Osteoblast (primary cell): ENCODE measurements around the gene EGR1. TPM values are rescaled to one million over a fixed set of nuclear protein-coding genes. Genes with fewer than 3 reads are reported as not detected.

Source experiments
- DNase-seq: peaks from one replicate; pipeline ENCODE4 v3.0.0; 2011; ENCODE audit warnings: low spot score, mixed read lengths; ENCODE audit not compliant: insufficient read length; ENCODE audit errors: missing footprints
- H2AFZ ChIP-seq: 2 replicates; pipeline ENCODE4 v1.6.0; 2011; ENCODE audit warnings: mild to moderate bottlenecking, low read length
- H3K27ac ChIP-seq: 2 replicates; pipeline ENCODE4 v1.5.1; 2011; ENCODE audit warnings: mild to moderate bottlenecking, low read depth, low read length, moderate library complexity
- H3K27me3 ChIP-seq: 2 replicates; pipeline ENCODE4 v1.6.0; 2012; ENCODE audit warnings: mild to moderate bottlenecking, control low read depth, inconsistent platforms, low read length, moderate library complexity; ENCODE audit not compliant: insufficient read depth
- H3K36me3 ChIP-seq: 2 replicates; pipeline ENCODE4 v1.5.1; 2011; ENCODE audit warnings: mild to moderate bottlenecking, low read length, control low read depth, moderate library complexity; ENCODE audit not compliant: insufficient read depth
- H3K4me1 ChIP-seq: 2 replicates; pipeline ENCODE4 v1.5.1; 2011; ENCODE audit warnings: mild to moderate bottlenecking, low read length, control low read depth, moderate library complexity; ENCODE audit not compliant: insufficient read depth
- H3K4me2 ChIP-seq: 2 replicates; pipeline ENCODE4 v1.6.0; 2011; ENCODE audit warnings: mild to moderate bottlenecking, low read length; ENCODE audit not compliant: insufficient read depth
- H3K4me3 ChIP-seq: fragments of 200-600 bp; sonication (generic); 3 replicates; pipeline ENCODE4 v1.5.1; 2012; ENCODE audit warnings: mild to moderate bottlenecking, low read length, inconsistent platforms; ENCODE audit not compliant: insufficient read depth
- H3K79me2 ChIP-seq: 2 replicates; pipeline ENCODE4 v1.6.0; 2012; ENCODE audit warnings: mild to moderate bottlenecking, low read length, control low read depth, inconsistent platforms; ENCODE audit not compliant: insufficient read depth
- H3K9me3 ChIP-seq: 2 replicates; pipeline ENCODE4 v1.5.1; 2011; ENCODE audit warnings: low read depth, low read length, control low read depth
- H4K20me1 ChIP-seq: 2 replicates; pipeline ENCODE4 v1.6.0; 2012; ENCODE audit warnings: mild to moderate bottlenecking, low read length, control low read depth; ENCODE audit not compliant: insufficient read depth
- CTCF ChIP-seq: IDR thresholded peaks from 2 replicates; pipeline ENCODE4 v1.5.1; 2011; ENCODE audit warnings: mild to moderate bottlenecking, low read depth, low read length, moderate library complexity; ENCODE audit errors: extremely low read depth
- total RNA-seq: library from RNA; depleted of rRNA; stranded (reverse); fragments of >200 nt; gene quantifications from 2 replicates; pipeline ENCODE4 v1.2.3, GENCODE V29; 2012

Gene EGR1
- total RNA-seq, 1 donor, result 2.2 TPM

- no peaks in the 10 kb centered on the region for H4K20me1 ChIP-seq
- no peak overlapping the region for H3K27ac ChIP-seq
- TF ChIP-seq CTCF, result no peak
- H3K4me3 ChIP-seq, result no peak overlapping the region
- H3K79me2 ChIP-seq, result no peaks in the 10 kb centered on the region
- no peaks in the 10 kb centered on the region for H3K27me3 ChIP-seq
- no peaks in the 10 kb centered on the region for H3K36me3 ChIP-seq
- H3K4me1 ChIP-seq, result no peaks in the 10 kb centered on the region
- no peak overlapping the region for H2AFZ ChIP-seq
- DNase-seq, result no peak
- H3K4me2 ChIP-seq, result no peak overlapping the region
- H3K9me3 ChIP-seq, result no peaks in the 10 kb centered on the region
These were observed 11.6 kb downstream of the EGR1 start for GRCh38 chr5:138476918-138477317.

GRCh38 chr5:138482638-138483037, 17.4 kb downstream of the EGR1 start:
- Histone ChIP-seq H3K9me3 (no peaks in the 10 kb centered on the region), H3K27ac (no peak overlapping the region), H4K20me1 (no peaks in the 10 kb centered on the region), H3K36me3 (no peaks in the 10 kb centered on the region), H3K79me2 (no peaks in the 10 kb centered on the region), H3K4me3 (no peak overlapping the region), H3K4me1 (peaks cover 9% of the 10 kb centered on the region), H3K4me2 (no peak overlapping the region), H2AFZ (no peak overlapping the region), H3K27me3 (no peaks in the 10 kb centered on the region)
- TF ChIP-seq CTCF, result no peak
- DNase-seq, result no peak

- Histone ChIP-seq H3K9me3 (no peaks in the 10 kb centered on the region), H3K4me3 (no peak overlapping the region), H3K36me3 (no peaks in the 10 kb centered on the region), H3K4me2 (no peak overlapping the region), H3K27ac (no peak overlapping the region), H2AFZ (no peak overlapping the region), H3K27me3 (no peaks in the 10 kb centered on the region), H3K79me2 (no peaks in the 10 kb centered on the region), H3K4me1 (peaks cover 41% of the 10 kb centered on the region), H4K20me1 (no peaks in the 10 kb centered on the region)
- DNase-seq, result peak; percentile 82
- TF ChIP-seq CTCF, result no peak
These were observed 23.2 kb downstream of the EGR1 start for GRCh38 chr5:138488481-138488945.

- TF ChIP-seq CTCF, result no peak
- Histone ChIP-seq H3K27me3 (no peaks in the 10 kb centered on the region), H2AFZ (no peak overlapping the region), H3K36me3 (no peaks in the 10 kb centered on the region), H3K4me2 (no peak overlapping the region), H4K20me1 (no peaks in the 10 kb centered on the region), H3K27ac (no peak overlapping the region), H3K4me1 (peaks cover 41% of the 10 kb centered on the region), H3K79me2 (no peaks in the 10 kb centered on the region), H3K9me3 (no peaks in the 10 kb centered on the region), H3K4me3 (no peak overlapping the region)
- no peak for DNase-seq
These were observed 24.4 kb downstream of the EGR1 start for GRCh38 chr5:138489683-138490061.
